ENCODE measurements around the gene FER. TPM values are rescaled to one million over a fixed set of nuclear protein-coding genes. Genes with fewer than 3 reads are reported as not detected.
"Not testable (repeated sequence)": the region's sequence is repeated elsewhere in the genome, so short reads cannot be mapped to it uniquely, and the experiment has no call there.

Gene FER
- polyA plus RNA-seq, 1 of the 3 experiments (the other 2 are of a cell fraction): 1.8 TPM

GRCh38 chr5:108989761-108990392 lies 242.2 kb downstream of the FER start:
- 86% methylated on average over 1 of the region's 1 CpG for WGBS (ENCODE audit: low lambda C conversion rate)
- Histone ChIP-seq H4K20me1 (ENCODE audit: insufficient read depth) (no peaks in the 10 kb centered on the region), H3K4me2 (0 out of 2 replicates have a peak overlapping the region, but pooled peaks have one; percentile 26), H2AFZ (ENCODE audit: low read depth) (no peak overlapping the region), H3K9me3 (0 out of 2 replicates have a peak, but pooled peaks cover 6% of the 10 kb centered on the region), H3K9ac (no peak overlapping the region), H3K4me3 (ENCODE audit: low read depth in 2 of 2, low read length in 1 of 2) (no peak overlapping the region), H3K9me2 (no peaks in the 10 kb centered on the region), H3K36me3 (replicated peaks in 1 of 2; ENCODE audit: control insufficient read depth in 1 of 2, insufficient read depth in 2 of 2, low read length in 1 of 2) (peaks cover 0 to 5% of the 10 kb centered on the region in 2 experiments), H3K4me1 (ENCODE audit: control insufficient read depth in 1 of 2, insufficient read depth in 2 of 2, low read depth in 1 of 2, low read length in 1 of 2) (no peaks in the 10 kb centered on the region; a peak in 1 of 4 replicates), H3K79me2 (ENCODE audit: insufficient read depth) (no peaks in the 10 kb centered on the region), H3K27me3 (ENCODE audit: insufficient read depth) (no peaks in the 10 kb centered on the region), H3F3A (replicated peaks; ENCODE audit: insufficient read depth) (peaks cover 10% of the 10 kb centered on the region), H3K27ac (ENCODE audit: low read depth in 2 of 2, low read length in 1 of 2) (no peak overlapping the region)
- POLR2A ChIA-PET: no interaction called here
- no peak for TF ChIP-seq EZH2phosphoT487 (IDR thresholded peaks at IDR 0.05; ENCODE audit: borderline replicate concordance, low read depth)
- no peak for TF ChIP-seq TCF12 (IDR thresholded peaks at IDR 0.05)
- no peak for TF ChIP-seq MXI1 (IDR thresholded peaks at IDR 0.05; ENCODE audit: low read depth, low read length)
- TF ChIP-seq FOXJ3 (CRISPR knock-in tag; IDR thresholded peaks at IDR 0.05): no peak
- TF ChIP-seq PBX3 (IDR thresholded peaks at IDR 0.05): no peak
- TF ChIP-seq GATA2 (CRISPR knock-in tag; IDR thresholded peaks at IDR 0.05): no peak
- TF ChIP-seq, protein P1, sequence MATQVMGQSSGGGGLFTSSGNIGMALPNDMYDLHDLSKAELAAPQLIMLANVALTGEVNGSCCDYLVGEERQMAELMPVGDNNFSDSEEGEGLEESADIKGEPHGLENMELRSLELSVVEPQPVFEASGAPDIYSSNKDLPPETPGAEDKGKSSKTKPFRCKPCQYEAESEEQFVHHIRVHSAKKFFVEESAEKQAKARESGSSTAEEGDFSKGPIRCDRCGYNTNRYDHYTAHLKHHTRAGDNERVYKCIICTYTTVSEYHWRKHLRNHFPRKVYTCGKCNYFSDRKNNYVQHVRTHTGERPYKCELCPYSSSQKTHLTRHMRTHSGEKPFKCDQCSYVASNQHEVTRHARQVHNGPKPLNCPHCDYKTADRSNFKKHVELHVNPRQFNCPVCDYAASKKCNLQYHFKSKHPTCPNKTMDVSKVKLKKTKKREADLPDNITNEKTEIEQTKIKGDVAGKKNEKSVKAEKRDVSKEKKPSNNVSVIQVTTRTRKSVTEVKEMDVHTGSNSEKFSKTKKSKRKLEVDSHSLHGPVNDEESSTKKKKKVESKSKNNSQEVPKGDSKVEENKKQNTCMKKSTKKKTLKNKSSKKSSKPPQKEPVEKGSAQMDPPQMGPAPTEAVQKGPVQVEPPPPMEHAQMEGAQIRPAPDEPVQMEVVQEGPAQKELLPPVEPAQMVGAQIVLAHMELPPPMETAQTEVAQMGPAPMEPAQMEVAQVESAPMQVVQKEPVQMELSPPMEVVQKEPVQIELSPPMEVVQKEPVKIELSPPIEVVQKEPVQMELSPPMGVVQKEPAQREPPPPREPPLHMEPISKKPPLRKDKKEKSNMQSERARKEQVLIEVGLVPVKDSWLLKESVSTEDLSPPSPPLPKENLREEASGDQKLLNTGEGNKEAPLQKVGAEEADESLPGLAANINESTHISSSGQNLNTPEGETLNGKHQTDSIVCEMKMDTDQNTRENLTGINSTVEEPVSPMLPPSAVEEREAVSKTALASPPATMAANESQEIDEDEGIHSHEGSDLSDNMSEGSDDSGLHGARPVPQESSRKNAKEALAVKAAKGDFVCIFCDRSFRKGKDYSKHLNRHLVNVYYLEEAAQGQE (IDR thresholded peaks at IDR 0.05; ENCODE audit: low read depth, low read length): no peak
- TF ChIP-seq POLR2AphosphoS5 (IDR thresholded peaks at IDR 0.05; ENCODE audit: low read depth, low read length): no peak
- TF ChIP-seq USF2 (IDR thresholded peaks at IDR 0.05; ENCODE audit: borderline replicate concordance, low read depth, low read length): no peak
- TF ChIP-seq, protein P2, sequence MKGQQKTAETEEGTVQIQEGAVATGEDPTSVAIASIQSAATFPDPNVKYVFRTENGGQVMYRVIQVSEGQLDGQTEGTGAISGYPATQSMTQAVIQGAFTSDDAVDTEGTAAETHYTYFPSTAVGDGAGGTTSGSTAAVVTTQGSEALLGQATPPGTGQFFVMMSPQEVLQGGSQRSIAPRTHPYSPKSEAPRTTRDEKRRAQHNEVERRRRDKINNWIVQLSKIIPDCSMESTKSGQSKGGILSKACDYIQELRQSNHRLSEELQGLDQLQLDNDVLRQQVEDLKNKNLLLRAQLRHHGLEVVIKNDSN (IDR thresholded peaks at IDR 0.05; ENCODE audit: borderline replicate concordance, low read depth): no peak
- TF ChIP-seq MAX (IDR thresholded peaks at IDR 0.05; ENCODE audit: low read depth): no peak
- no peak for TF ChIP-seq YY1 (IDR thresholded peaks at IDR 0.05; ENCODE audit: low read depth)
- TF ChIP-seq RFX5 (IDR thresholded peaks at IDR 0.05; ENCODE audit: low read length): no peak
- no peak for TF ChIP-seq NFIC (IDR thresholded peaks at IDR 0.05; ENCODE audit: borderline replicate concordance)
- TF ChIP-seq FOSL2 (IDR thresholded peaks at IDR 0.05; ENCODE audit: borderline replicate concordance, low read depth): no peak
- no peak for TF ChIP-seq NRF1 (IDR thresholded peaks at IDR 0.05; ENCODE audit: low read depth, low read length)
- no peak for TF ChIP-seq CHD2 (IDR thresholded peaks at IDR 0.05; ENCODE audit: low read length, partially characterized antibody)
- no peak for DNase-seq
- CTCF ChIA-PET: no interaction called here

DNA sequence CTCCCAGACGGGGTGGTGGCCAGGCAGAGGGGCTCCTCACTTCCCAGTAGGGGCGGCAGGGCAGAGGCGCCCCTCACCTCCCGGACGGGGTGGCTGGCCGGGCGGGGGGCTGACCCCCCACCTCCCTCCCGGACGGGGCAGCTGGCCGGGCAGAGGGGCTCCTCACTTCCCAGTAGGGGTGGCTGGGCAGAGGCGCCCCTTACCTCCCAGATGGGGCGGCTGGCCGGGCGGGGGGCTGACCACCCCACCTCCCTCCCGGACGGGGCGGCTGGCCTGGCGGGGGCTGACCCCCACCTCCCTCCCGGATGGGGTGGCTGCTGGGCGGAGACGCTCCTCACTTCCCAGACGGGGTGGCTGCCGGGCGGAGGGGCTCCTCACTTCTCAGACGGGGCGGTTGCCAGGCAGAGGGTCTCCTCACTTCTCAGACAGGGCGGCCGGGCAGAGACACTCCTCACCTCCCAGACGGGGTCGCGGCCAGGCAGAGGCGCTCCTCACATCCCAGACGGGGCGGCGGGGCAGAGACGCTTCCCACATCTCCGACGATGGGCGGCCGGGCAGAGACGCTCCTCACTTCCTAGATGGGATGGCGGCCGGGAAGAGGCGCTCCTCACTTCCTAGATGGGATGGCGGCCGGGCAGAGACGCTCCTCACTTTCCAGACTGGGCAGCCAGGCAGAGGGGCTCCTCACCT lies 244.8 kb downstream of the FER start:
- DNase-seq; H3K9ac ChIP-seq; CTCF ChIA-PET; H3K4me1 ChIP-seq (ENCODE audit: control insufficient read depth in 1 of 2, insufficient read depth in 2 of 2, low read depth in 1 of 2, low read length in 1 of 2); H3K4me3 ChIP-seq (ENCODE audit: low read depth in 2 of 2, low read length in 1 of 2); H3K79me2 ChIP-seq (ENCODE audit: insufficient read depth); H2AFZ ChIP-seq (ENCODE audit: low read depth); H3K27ac ChIP-seq (ENCODE audit: low read depth in 2 of 2, low read length in 1 of 2); H3K9me3 ChIP-seq; H3K36me3 ChIP-seq (replicated peaks in 1 of 2; ENCODE audit: control insufficient read depth in 1 of 2, insufficient read depth in 2 of 2, low read length in 1 of 2); H3K27me3 ChIP-seq (ENCODE audit: insufficient read depth); POLR2A ChIA-PET; H3K9me2 ChIP-seq; H4K20me1 ChIP-seq (ENCODE audit: insufficient read depth); H3K4me2 ChIP-seq: not testable (repeated sequence)
- WGBS (ENCODE audit: low lambda C conversion rate): 93% methylated on average over 16 of the region's 47 CpGs
- peaks cover 10% of the 10 kb centered on the region for H3F3A ChIP-seq (replicated peaks; ENCODE audit: insufficient read depth)
